ENCODE results near the gene CSNK1G3.

CSNK1G3 gene

DNA sequence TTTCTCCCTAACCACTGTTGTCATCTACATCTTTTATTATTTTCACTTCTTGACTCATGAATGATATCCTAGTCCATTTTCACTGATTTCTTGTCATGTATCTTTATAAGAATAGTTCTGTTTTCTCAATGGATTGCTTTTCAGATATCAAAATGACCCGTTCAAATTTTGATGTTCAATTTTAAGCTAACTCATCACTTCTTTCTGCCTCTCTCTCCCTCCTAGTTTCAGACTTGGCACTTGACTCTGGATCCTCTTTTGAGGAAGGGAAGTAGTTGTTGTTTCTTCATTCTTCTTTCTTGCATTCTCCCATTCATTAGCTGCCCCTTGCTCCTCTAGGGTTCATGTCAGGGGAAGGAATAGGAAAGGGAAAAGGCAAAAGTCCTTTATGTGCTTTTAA is 23.7 kb downstream of the CSNK1G3 start:
- POLR2A ChIA-PET, result no interaction called here
- TF ChIP-seq, protein P1, sequence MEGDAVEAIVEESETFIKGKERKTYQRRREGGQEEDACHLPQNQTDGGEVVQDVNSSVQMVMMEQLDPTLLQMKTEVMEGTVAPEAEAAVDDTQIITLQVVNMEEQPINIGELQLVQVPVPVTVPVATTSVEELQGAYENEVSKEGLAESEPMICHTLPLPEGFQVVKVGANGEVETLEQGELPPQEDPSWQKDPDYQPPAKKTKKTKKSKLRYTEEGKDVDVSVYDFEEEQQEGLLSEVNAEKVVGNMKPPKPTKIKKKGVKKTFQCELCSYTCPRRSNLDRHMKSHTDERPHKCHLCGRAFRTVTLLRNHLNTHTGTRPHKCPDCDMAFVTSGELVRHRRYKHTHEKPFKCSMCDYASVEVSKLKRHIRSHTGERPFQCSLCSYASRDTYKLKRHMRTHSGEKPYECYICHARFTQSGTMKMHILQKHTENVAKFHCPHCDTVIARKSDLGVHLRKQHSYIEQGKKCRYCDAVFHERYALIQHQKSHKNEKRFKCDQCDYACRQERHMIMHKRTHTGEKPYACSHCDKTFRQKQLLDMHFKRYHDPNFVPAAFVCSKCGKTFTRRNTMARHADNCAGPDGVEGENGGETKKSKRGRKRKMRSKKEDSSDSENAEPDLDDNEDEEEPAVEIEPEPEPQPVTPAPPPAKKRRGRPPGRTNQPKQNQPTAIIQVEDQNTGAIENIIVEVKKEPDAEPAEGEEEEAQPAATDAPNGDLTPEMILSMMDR (IDR thresholded peaks at IDR 0.05; ENCODE audit: insufficient read depth, low read length, missing control alignments), result no peak
- no peak overlapping the region for H3K4me3 ChIP-seq (ENCODE audit: low read depth, low read length)
- CTCF ChIA-PET, result interaction anchor here (1.0 kb wide), 1 partner anchor 14 kb away, joined by 3 read pairs; no protein-coding TSS in a partner anchor
- DNase-seq (ENCODE audit: low read depth, low spot score), result no peak

DNA sequence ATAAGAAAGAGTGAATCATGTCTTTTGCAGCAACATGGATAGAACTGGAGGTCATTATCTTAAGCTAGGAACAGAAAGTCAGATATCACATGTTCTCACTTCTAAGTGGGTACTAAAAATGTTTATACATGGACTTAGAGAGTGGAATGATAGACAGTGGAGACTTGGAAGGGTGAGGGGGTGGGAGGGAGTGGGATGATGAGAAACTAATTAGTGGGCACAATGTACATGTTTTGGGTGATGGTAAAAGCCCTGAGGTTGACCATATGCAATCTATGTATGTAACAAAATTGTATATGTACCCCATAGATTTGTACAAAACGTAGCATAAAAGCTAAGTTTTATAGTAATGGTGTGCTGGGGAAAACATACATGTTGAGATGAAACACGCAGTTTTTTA is 25.3 kb downstream of the CSNK1G3 start:
- CTCF ChIA-PET, result no interaction called here
- POLR2A ChIA-PET, result no interaction called here
- no peak overlapping the region for H3K4me3 ChIP-seq (ENCODE audit: low read depth, low read length)
- TF ChIP-seq, protein P1 (IDR thresholded peaks at IDR 0.05; ENCODE audit: insufficient read depth, low read length, missing control alignments), result no peak
- DNase-seq (ENCODE audit: low read depth, low spot score), result no peak

DNA sequence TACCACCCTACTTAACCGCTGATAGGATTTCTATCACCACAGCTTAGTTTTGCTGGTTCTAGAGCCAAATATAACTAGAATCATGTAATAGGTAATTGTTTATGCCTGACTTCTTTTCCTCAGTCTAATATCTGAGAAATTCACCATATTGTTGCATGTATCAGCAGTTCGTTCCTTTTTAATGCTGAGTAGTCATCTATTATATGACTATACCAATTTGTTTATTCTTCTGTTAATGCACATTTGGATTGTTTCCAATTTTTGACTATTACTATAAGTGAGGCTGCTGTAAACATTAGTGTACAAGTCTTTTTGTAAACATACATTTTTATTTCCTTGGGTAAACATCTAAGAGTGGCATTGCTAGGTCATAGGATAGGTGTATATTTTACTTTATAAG is 25.9 kb downstream of the CSNK1G3 start:
- no peak overlapping the region for H3K4me3 ChIP-seq (ENCODE audit: low read depth, low read length)
- TF ChIP-seq, protein P1 (IDR thresholded peaks at IDR 0.05; ENCODE audit: insufficient read depth, low read length, missing control alignments), result no peak
- ChIA-PET POLR2A (interaction anchor here (0.6 kb wide), 1 partner anchor 50 kb away, joined by 3 read pairs; no protein-coding TSS in a partner anchor), CTCF (interaction anchor here (1.5 kb wide), 1 partner anchor 10 kb away, joined by 5 read pairs; no protein-coding TSS in a partner anchor)
- DNase-seq (ENCODE audit: low read depth, low spot score), result no peak

DNA sequence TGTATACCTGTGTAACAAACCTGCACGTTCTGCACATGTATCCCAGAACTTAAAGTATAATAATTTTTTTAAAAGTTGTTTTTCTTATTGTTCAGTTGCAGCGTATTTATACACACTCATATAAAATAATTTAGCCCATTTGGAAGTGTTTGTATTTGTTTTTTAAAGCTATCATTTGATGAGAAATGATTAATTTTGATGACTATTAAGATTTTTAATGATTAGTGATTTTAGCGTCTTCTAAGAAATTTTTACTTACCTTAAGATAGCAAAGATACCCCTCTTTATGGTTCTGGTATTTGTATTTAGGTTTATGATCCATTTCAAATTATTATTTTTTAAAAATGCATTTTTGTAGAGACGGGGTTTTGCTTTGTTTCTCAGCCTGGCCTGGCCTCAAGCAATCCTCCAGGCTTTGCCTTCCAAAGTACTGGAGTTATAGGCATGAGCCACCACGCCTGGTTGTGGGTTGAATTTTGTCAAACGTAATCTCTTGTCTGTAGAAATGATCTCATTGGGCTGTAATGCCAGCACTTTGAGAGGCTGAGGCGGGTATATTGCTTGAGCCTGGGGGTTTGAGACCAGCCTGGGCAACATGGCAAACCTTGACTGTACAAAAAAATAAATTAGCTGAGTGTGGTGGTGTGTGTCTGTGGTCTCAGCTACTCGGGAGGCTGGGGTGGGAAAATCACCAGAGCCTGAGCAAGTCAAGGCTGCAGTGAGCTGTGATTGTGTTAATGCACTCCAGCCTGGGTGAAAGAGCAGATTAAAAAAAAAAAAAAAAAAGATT is 26.9 kb downstream of the CSNK1G3 start:
- TF ChIP-seq, protein P1 (IDR thresholded peaks at IDR 0.05; ENCODE audit: insufficient read depth, low read length, missing control alignments), result no peak
- no peak for DNase-seq (ENCODE audit: low read depth, low spot score)
- POLR2A ChIA-PET, result no interaction called here

DNA sequence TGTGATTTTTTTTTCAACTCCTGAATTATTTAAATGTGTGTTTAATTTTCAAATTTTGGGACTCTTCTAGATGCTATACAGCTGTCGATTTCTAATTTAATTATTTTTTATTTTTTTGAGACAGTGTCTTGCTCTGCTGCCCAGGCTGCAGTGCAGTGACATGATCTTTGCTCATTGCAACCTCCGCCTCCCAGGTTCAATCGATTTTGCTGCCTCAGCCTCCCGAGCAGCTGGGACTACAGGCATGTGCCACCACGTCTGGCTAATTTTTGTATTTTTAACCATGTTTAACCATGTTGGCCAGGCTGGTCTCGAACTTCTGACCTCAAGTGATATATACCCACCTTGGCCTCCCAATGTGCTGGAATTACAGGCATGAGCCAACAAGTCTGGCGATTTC is 28.6 kb downstream of the CSNK1G3 start:
- no peak overlapping the region for H3K4me3 ChIP-seq (ENCODE audit: low read depth, low read length)
- DNase-seq (ENCODE audit: low read depth, low spot score), result no peak
- CTCF ChIA-PET, result interaction anchor here (1.2 kb wide), 1 partner anchor 70 kb away, joined by 3 read pairs; no protein-coding TSS in a partner anchor
- TF ChIP-seq, protein P1 (IDR thresholded peaks at IDR 0.05; ENCODE audit: insufficient read depth, low read length, missing control alignments), result no peak
- POLR2A ChIA-PET, result no interaction called here

More for the DNA sequence above, 26.9 kb downstream of the CSNK1G3 start:
- CTCF ChIA-PET, result interaction anchor here (1.5 kb wide), 1 partner anchor 11 kb away, joined by 5 read pairs; no protein-coding TSS in a partner anchor
- H3K4me3 ChIP-seq (ENCODE audit: low read depth, low read length), result no peak overlapping the region

DNA sequence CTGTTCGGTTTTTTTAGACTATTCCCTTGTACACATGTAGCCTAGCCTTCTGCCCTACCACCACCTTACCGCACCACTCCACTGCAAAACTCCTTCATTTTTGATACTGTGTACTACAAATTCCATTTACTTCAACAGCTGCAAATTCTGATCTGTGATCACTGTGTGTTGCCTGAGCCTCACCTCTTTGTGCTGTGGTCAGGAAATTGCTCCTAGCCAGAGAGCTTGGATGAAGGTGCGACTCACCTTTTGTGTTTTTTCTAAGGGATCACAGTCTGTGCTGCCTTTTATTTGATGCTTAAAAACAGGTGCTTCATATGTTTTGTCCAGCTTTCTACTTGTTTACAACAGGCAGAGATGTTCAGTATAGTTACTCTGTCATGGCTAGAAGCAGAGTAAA is 31.5 kb downstream of the CSNK1G3 start:
- no peak overlapping the region for H3K4me3 ChIP-seq (ENCODE audit: low read depth, low read length)
- CTCF ChIA-PET, result interaction anchor here (1.8 to 2.4 kb wide), 3 partner anchors 15 to 120 kb away, joined by 5 to 6 read pairs (median 5); partner anchors contain the start of gene CEP120
- POLR2A ChIA-PET, result no interaction called here
- no peak for DNase-seq (ENCODE audit: low read depth, low spot score)
- TF ChIP-seq, protein P1 (IDR thresholded peaks at IDR 0.05; ENCODE audit: insufficient read depth, low read length, missing control alignments), result no peak
